Activated naive CD4-positive, alpha-beta T cell treated with anti-CD3 and anti-CD28 coated beads, Interleukin-2, amount 50 U/mL, for 16 hours (primary cell): Measurements from ENCODE around the gene CDH23.

Experiments
- DNase-seq: peaks from one replicate; pipeline ENCODE4 v3.0.0-alpha.2; 2020

Gene CDH23

GRCh38 chr10:71423901-71424300, 27.2 kb downstream of the CDH23 start:
- no peak for DNase-seq

GRCh38 chr10:71424496-71425194, 27.9 kb downstream of the CDH23 start:
- no peak for DNase-seq

- DNase-seq, result no peak
Measured at GRCh38 chr10:71426058-71426605, 29.4 kb downstream of the CDH23 start.

GRCh38 chr10:71427246-71427645, 30.5 kb downstream of the CDH23 start:
- no peak for DNase-seq

GRCh38 chr10:71429304-71429703, 32.6 kb downstream of the CDH23 start:
- DNase-seq, result no peak

- no peak for DNase-seq
Measured at GRCh38 chr10:71429929-71430328, 33.2 kb downstream of the CDH23 start.

GRCh38 chr10:71431239-71432100, 34.8 kb downstream of the CDH23 start:
- no peak for DNase-seq

- no peak for DNase-seq
Measured at GRCh38 chr10:71432101-71432905, 35.6 kb downstream of the CDH23 start.

GRCh38 chr10:71432956-71433767, 36.4 kb downstream of the CDH23 start:
- no peak for DNase-seq

GRCh38 chr10:71433768-71434744, 37.3 kb downstream of the CDH23 start:
- no peak for DNase-seq

GRCh38 chr10:71434760-71435394, 38.2 kb downstream of the CDH23 start:
- no peak for DNase-seq

GRCh38 chr10:71435571-71436267, 39.0 kb downstream of the CDH23 start:
- no peak for DNase-seq

- no peak for DNase-seq
Measured at GRCh38 chr10:71436268-71437125, 39.8 kb downstream of the CDH23 start.

- DNase-seq, result no peak
Measured at GRCh38 chr10:71437537-71438092, 40.9 kb downstream of the CDH23 start.

- DNase-seq, result no peak
Measured at GRCh38 chr10:71438761-71439160, 42.0 kb downstream of the CDH23 start.

GRCh38 chr10:71439670-71440425, 43.1 kb downstream of the CDH23 start:
- DNase-seq, result no peak

- no peak for DNase-seq
Measured at GRCh38 chr10:71440506-71441035, 43.9 kb downstream of the CDH23 start.
